ENCODE results near the gene ARHGAP4.

Gene ARHGAP4

DNA sequence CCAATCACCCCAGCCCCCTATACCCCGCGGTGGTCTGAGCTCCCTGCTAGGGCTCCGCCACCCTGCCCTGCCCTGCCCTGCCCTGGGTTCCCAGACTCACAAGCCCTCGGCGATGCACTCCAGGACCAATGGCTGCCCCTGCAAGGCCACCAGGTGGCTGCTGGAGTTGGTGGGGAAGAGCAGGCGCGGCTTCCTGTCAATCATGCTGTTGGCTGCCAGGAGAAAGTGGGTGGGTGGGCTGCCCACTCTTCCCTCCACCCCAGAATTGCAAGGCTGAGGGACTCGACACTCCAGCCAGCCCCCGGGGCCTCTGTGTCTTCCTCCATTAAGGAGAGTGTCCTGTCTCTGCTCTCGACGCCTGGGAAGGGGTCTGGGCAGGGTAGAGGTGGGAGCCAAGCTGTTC is 55.8 kb downstream of the ARHGAP4 start:
- DNase-seq (ENCODE audit: low read depth) = no peak
- TF ChIP-seq, protein P1, sequence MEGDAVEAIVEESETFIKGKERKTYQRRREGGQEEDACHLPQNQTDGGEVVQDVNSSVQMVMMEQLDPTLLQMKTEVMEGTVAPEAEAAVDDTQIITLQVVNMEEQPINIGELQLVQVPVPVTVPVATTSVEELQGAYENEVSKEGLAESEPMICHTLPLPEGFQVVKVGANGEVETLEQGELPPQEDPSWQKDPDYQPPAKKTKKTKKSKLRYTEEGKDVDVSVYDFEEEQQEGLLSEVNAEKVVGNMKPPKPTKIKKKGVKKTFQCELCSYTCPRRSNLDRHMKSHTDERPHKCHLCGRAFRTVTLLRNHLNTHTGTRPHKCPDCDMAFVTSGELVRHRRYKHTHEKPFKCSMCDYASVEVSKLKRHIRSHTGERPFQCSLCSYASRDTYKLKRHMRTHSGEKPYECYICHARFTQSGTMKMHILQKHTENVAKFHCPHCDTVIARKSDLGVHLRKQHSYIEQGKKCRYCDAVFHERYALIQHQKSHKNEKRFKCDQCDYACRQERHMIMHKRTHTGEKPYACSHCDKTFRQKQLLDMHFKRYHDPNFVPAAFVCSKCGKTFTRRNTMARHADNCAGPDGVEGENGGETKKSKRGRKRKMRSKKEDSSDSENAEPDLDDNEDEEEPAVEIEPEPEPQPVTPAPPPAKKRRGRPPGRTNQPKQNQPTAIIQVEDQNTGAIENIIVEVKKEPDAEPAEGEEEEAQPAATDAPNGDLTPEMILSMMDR (IDR thresholded peaks at IDR 0.05; ENCODE audit: low read depth, low read length, missing control alignments) = no peak
- H3K4me3 ChIP-seq (ENCODE audit: low read depth, low read length) = no peak overlapping the region
- in situ Hi-C loops (cut with HindIII; ENCODE audit: low sequenced_read_pairs) = no loop called here

DNA sequence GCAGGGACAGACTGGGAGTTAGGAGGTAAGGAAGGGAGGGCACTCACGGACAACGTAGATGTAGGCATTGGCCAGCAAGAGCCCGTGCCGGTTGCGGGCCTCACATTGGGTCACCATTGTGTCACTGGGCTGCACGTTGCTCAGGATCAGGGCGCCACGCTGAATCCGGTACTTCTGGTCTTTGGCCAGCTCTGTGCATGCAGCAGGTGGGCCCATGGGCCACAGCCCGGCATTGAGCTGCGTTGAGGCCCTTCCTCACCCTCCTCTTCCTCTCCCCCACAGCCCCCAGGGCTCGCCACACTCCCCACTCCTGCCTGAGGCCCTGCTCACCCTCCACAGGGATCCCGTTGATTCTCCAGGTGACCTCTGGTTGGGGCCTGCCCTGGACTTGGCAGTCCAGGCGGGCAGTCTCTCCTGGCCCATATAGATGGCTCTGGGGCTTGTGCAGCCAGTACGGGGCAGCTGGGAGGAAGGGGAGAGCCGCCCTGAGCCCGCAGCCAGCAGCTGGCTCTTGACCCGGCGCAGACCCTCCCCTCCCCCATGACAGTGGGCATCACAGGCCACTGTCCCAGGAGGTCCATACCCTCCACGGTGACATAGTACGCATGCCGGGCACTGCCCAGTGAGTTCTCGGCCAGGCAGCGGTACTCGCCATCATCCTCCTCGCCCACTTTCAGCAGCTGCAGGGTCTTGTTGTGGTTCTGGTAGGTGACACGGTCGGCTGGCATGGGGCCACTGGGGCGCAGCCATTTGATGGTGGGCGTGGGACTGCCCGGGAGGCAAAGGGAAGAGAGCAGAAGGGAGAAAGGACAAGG is 56.4 kb downstream of the ARHGAP4 start:
- H3K4me3 ChIP-seq (ENCODE audit: low read depth, low read length) = no peak overlapping the region
- in situ Hi-C loops (cut with HindIII; ENCODE audit: low sequenced_read_pairs) = no loop called here
- no peak for DNase-seq (ENCODE audit: low read depth)
- TF ChIP-seq, protein P1 (IDR thresholded peaks at IDR 0.05; ENCODE audit: low read depth, low read length, missing control alignments) = no peak

DNA sequence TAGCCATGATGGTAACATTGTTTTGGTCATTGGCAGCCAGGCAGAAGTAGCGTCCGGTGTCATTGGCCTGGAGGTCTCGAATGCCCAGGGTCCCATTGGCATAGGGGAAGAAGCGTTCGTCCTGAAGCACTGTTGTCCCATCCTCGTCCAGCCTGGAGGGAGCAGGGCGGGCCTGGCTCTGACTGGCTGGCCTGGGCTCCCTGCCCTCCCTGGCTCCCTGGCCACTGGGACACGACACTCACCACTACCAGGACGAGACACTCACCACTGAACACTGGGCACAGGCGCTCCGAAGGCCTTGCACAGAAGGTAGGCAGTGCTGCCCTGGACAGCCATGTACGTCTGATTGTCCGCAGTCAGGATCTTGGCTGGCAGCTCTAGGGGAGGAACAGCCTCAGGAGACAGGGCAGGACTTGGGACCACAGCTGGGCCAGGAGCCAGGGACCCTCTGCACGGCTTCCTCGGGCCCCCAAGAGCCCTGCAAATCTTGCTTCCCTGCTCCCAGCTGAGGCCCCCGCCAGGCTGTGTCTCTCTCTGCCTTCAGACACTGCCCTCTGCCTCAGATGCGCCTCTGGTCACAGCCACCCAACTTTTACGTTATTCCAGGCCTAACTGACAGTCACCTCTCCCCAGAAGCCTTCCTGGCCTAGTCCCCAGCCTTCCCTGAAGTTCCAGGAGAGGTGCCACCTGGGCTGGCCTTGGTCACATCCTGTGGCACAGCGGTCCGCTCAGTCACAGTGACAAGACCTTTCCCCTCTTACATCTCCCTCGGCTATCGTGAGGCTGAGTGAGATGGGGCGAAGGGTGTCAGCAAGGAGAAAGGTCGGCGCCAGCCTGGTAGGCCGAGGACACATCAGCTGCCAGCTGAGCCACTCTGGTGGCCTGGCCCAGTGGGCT is 57.2 kb downstream of the ARHGAP4 start:
- no peak for DNase-seq (ENCODE audit: low read depth)

DNA sequence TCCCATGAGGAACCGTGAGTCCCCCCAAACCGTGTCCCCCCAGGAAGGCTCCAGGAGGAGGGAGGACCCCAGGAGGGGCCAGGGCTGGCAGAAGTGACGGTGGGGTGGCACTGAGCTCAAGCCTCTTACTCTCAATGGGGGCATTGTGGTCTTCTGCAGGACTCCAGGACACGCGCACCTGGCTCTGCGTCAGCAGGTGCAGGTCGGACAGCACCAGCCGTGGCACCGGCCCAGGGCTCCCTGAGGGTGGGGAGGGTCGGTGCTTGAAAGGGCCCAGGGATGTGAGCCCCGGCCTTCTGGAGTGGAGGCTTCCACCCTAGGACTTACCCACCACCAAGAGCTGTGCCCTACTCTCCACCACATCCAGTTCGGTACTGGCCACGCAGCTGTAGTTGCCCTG is 58.4 kb downstream of the ARHGAP4 start:
- TF ChIP-seq, protein P1 (IDR thresholded peaks at IDR 0.05; ENCODE audit: low read depth, low read length, missing control alignments) = no peak
- in situ Hi-C loops (cut with HindIII; ENCODE audit: low sequenced_read_pairs) = no loop called here
- no peak for DNase-seq (ENCODE audit: low read depth)
- H3K4me3 ChIP-seq (ENCODE audit: low read depth, low read length) = no peak overlapping the region

More for the DNA sequence above, 57.2 kb downstream of the ARHGAP4 start:
- in situ Hi-C loops (cut with HindIII; ENCODE audit: low sequenced_read_pairs) = no loop called here
- no peak overlapping the region for H3K4me3 ChIP-seq (ENCODE audit: low read depth, low read length)
- TF ChIP-seq, protein P1 (IDR thresholded peaks at IDR 0.05; ENCODE audit: low read depth, low read length, missing control alignments) = no peak

DNA sequence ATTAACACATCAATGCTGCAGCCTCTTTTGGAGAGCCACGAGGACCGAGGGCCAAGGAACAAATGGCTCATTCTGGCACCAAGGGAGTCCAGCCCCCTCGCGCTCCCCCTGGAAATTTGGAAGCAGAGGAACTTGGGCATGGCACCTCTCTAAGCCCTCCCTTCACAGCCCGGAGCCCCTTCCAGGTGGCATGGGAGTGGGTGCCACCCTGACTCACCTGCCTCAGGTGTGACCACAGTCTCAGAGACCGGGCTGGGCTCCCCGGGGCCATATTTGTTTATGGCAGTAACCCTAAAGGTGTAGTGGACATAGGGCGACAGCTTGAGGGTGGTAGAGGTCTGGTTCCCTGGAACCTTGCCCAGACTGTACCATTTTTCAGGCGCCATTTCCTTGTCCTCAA is 58.9 kb downstream of the ARHGAP4 start:
- in situ Hi-C loops (cut with HindIII; ENCODE audit: low sequenced_read_pairs) = no loop called here
- no peak overlapping the region for H3K4me3 ChIP-seq (ENCODE audit: low read depth, low read length)
- TF ChIP-seq, protein P1 (IDR thresholded peaks at IDR 0.05; ENCODE audit: low read depth, low read length, missing control alignments) = no peak
- DNase-seq (ENCODE audit: low read depth) = no peak

DNA sequence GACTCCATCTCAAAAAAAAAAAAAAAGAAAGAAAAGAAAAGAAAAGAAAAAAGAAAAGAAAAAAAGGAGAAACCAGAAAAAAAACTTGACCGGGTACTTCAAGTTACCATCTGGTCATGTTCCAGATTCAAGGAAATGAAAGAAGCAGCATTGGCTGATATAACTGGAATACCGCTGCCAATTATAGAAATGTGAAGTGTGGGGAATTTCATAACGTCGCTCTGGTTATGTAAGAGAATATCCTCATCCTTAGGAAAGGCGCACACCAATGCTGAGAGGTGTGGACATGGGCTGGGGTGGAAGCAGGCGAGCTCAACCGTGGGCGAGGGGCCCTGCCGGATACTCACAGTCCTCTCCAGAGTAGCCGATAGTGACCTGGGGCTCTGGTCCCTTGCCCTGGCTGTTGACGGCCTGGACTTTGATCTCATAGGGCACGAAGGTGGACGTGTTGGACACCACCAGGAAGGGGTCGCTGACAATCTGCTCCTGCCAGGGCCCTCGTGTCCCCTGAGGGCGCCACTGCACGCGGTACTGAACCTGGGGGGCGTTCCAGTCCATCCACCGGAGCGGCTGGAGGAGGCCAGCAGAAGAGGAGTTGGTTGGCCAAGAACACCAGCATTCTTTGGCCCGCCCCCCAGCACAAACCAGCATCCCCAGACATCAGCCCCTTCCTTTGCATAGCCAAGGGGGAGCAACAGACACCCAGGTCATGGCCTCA is 59.6 kb downstream of the ARHGAP4 start:
- H3K4me3 ChIP-seq (ENCODE audit: low read depth, low read length) = no peak overlapping the region
- in situ Hi-C loops (cut with HindIII; ENCODE audit: low sequenced_read_pairs) = no loop called here
- no peak for DNase-seq (ENCODE audit: low read depth)
- TF ChIP-seq, protein P1 (IDR thresholded peaks at IDR 0.05; ENCODE audit: low read depth, low read length, missing control alignments) = no peak
